GM12878 (cell line): Measurements from ENCODE around the gene LITAF. TPM values are rescaled to one million over a fixed set of nuclear protein-coding genes. Genes with fewer than 3 reads are reported as not detected.

ENCODE experiments used
- ATAC-seq: fragments of 200-7000 bp; cut with Tn5 transposase; 3 replicates; pipeline ENCODE4 v1.9.1; 2020; ENCODE audit warnings: mild to moderate bottlenecking, moderate library complexity
- BruUV-seq: library from RNA; stranded (reverse); fragments of 400-500 nt; replicated peaks from 2 replicates; lab custom pipeline; 2021; lab: Mats Ljungman, UMichigan
- CTCF ChIA-PET: fragments of 300-600 bp; sonication (Branson Sonifier 250); formaldehyde crosslinking; extraction: SDS; loops from one replicate; lab custom pipeline; 2021; ENCODE audit warnings: inconsistent platforms; lab: Yijun Ruan, JAX
- POLR2A ChIA-PET: fragments of 350-600 bp; formaldehyde crosslinking; extraction: SDS; loops from one replicate; lab custom pipeline; 2021; ENCODE audit warnings: inconsistent platforms; lab: Charles Lee
- RAD21 ChIA-PET: fragments of 300-600 bp; sonication (Branson Sonifier 250); formaldehyde crosslinking; loops from one replicate; lab custom pipeline; 2023; ENCODE audit warnings: antibody characterized with exemption; ENCODE audit not compliant: unreplicated experiment; lab: Charles Lee
- SMC1A ChIA-PET: fragments of 300-600 bp; sonication (Branson Sonifier 250); formaldehyde crosslinking; loops from one replicate; lab custom pipeline; 2023; ENCODE audit not compliant: unreplicated experiment, uncharacterized antibody; lab: Charles Lee
- DNase-seq: peaks from one replicate; pipeline ENCODE4 v3.0.0-alpha.2; 2011; ENCODE audit warnings: low read depth, low spot score
- FAIRE-seq: peaks from 3 replicates; lab custom pipeline; 2011; peaks lifted over from hg19 to GRCh38; lab: Jason Lieb, UNC
- H2AFZ ChIP-seq: 2 replicates; pipeline ENCODE4 v1.6.0; 2011; ENCODE audit warnings: low read depth, low read length, control low read depth; ENCODE audit not compliant: control insufficient read depth
- H3K27ac ChIP-seq: 2 replicates; pipeline ENCODE4 v1.5.1; 2011; ENCODE audit warnings: control low read depth; ENCODE audit not compliant: control insufficient read depth, insufficient read depth
- H3K27me3 ChIP-seq, 2 experiments: replicated peaks in 1 of 2; 2 replicates each; pipeline versions ENCODE4 v1.6.0 to v1.6.1; 2011; ENCODE audit warnings: low read length in 1 of 2; ENCODE audit not compliant: control insufficient read depth in 2 of 2, insufficient read depth in 2 of 2
- H3K36me3 ChIP-seq, 2 experiments: 2 replicates each; pipeline ENCODE4 v1.5.1; 2011; ENCODE audit warnings: low read length in 1 of 2; ENCODE audit not compliant: control insufficient read depth in 2 of 2, insufficient read depth in 2 of 2
- H3K4me1 ChIP-seq: 2 replicates; pipeline ENCODE4 v1.6.1; 2011; ENCODE audit warnings: mild to moderate bottlenecking, low read length, moderate library complexity, mixed read lengths; ENCODE audit not compliant: control insufficient read depth, insufficient read depth
- H3K4me2 ChIP-seq: 2 replicates; pipeline ENCODE4 v1.6.0; 2011; ENCODE audit warnings: control low read depth; ENCODE audit not compliant: control insufficient read depth, insufficient read depth
- H3K4me3 ChIP-seq: fragments of 200-600 bp; sonication (generic); 2 replicates; pipeline ENCODE4 v1.5.1; 2016
- H3K79me2 ChIP-seq: 2 replicates; pipeline ENCODE4 v1.6.0; 2011; ENCODE audit warnings: low read length; ENCODE audit not compliant: control insufficient read depth, insufficient read depth
- H3K9ac ChIP-seq: 2 replicates; pipeline ENCODE4 v1.8.0; 2011; ENCODE audit warnings: low read length, control low read depth, mixed read lengths; ENCODE audit not compliant: control insufficient read depth, insufficient read depth
- H3K9me3 ChIP-seq: replicated peaks from 3 replicates; pipeline ENCODE4 v1.5.1; 2011; ENCODE audit warnings: mild to moderate bottlenecking, low read length; ENCODE audit not compliant: control insufficient read depth, insufficient read depth
- H4K20me1 ChIP-seq: 2 replicates; pipeline ENCODE4 v1.6.0; 2011; ENCODE audit not compliant: control insufficient read depth, insufficient read depth
- BHLHE40 ChIP-seq, 2 experiments: fragments of 450-650 bp in 1 of 2; IDR thresholded peaks; 2 replicates each; pipeline ENCODE4 v1.6.1; 2011 to 2017; ENCODE audit warnings: low read depth in 2 of 2, borderline replicate concordance in 1 of 2, improper control_type of control experiment in 1 of 2, low read length in 1 of 2, mild to moderate bottlenecking in 1 of 2
- BRCA1 ChIP-seq: IDR thresholded peaks from 2 replicates; pipeline ENCODE4 v1.6.1; 2011; ENCODE audit warnings: low read depth, low read length, improper control_type of control experiment
- CEBPZ ChIP-seq: fragments of 150-350 bp; IDR thresholded peaks from 2 replicates; pipeline ENCODE4 v1.6.1; 2016; ENCODE audit warnings: low read depth, low read length
- LARP7 ChIP-seq: fragments of 450-650 bp; IDR thresholded peaks from 2 replicates; pipeline ENCODE4 v1.6.1; 2017; ENCODE audit warnings: mild to moderate bottlenecking
- MEF2B ChIP-seq: fragments of 450-650 bp; IDR thresholded peaks from 2 replicates; pipeline ENCODE4 v1.6.1; 2018; ENCODE audit warnings: mild to moderate bottlenecking, moderate library complexity; ENCODE audit not compliant: partially characterized antibody, poor library complexity, severe bottlenecking
- MTA3 ChIP-seq: IDR thresholded peaks from 2 replicates; pipeline ENCODE4 v1.6.1; 2012; ENCODE audit warnings: low read length, inconsistent platforms, borderline replicate concordance
- MYB ChIP-seq: fragments of 150-350 bp; IDR thresholded peaks from 2 replicates; pipeline ENCODE4 v1.6.1; 2014; ENCODE audit warnings: mild to moderate bottlenecking, low read depth, low read length, borderline replicate concordance
- NR2C1 ChIP-seq: fragments of 450-650 bp; IDR thresholded peaks from 2 replicates; pipeline ENCODE4 v1.6.1; 2017; ENCODE audit warnings: antibody characterized with exemption, mild to moderate bottlenecking, moderate library complexity
- POU2F2 ChIP-seq: IDR thresholded peaks from 3 replicates; pipeline ENCODE4 v1.6.1; 2011; ENCODE audit warnings: low read depth, mild to moderate bottlenecking, low read length, borderline replicate concordance
- RAD21 ChIP-seq: IDR thresholded peaks from 2 replicates; pipeline ENCODE4 v1.6.1; 2011; ENCODE audit warnings: mild to moderate bottlenecking, low read depth, low read length, moderate library complexity; ENCODE audit not compliant: insufficient read depth
- WRNIP1 ChIP-seq: IDR thresholded peaks from 2 replicates; pipeline ENCODE4 v1.6.1; 2011; ENCODE audit warnings: low read depth, low read length, improper control_type of control experiment, borderline replicate concordance
- ZNF207 ChIP-seq: fragments of 450-650 bp; IDR thresholded peaks from 2 replicates; pipeline ENCODE4 v1.6.1; 2014; ENCODE audit warnings: antibody characterized with exemption, mild to moderate bottlenecking, borderline replicate concordance
- WGBS: methylation state at CpG from one replicate; pipeline ENCODE4 v1.1.6; 2016; ENCODE audit warnings: low lambda C conversion rate; ENCODE audit not compliant: insufficient replicate concordance, insufficient coverage; ENCODE audit errors: missing lambda C conversion rate; 5-methylcytosine and 5-hydroxymethylcytosine counted together
- in situ Hi-C: fragments of 300-500 bp; cut with MboI; formaldehyde crosslinking; loops from 9 replicates; pipeline ENCODE4 v1.14.3; 2018; ENCODE audit warnings: mixed read lengths
- intact Hi-C: fragments of 100-400 bp; cut with micrococcal nuclease; formaldehyde crosslinking; loops from one replicate; pipeline ENCODE4 v1.14.2; 2022; ENCODE audit not compliant: unreplicated experiment
- polyA plus RNA-seq, 11 experiments: library from polyadenylated mRNA; depleted of rRNA in 4 of 11; unstranded in 6 of 11; stranded (reverse) in 5 of 11; fragments of >200 nt; fragmentation: Nextera tagmentation in 4 of 11; fragmentation: Illumina TruSeq in 1 of 11; extraction: Ambion mirVana in 4 of 11; extraction: Trizol in 1 of 11; gene quantifications; 1 replicate in 1 of 11; 2 replicates in 10 of 11; pipeline versions ENCODE4 v1.2.1 to v1.2.3, GENCODE V29; 2011 to 2016; ENCODE audit warnings: inconsistent platforms in 2 of 11, missing spikeins in 2 of 11, low read depth in 1 of 11
- total RNA-seq, 4 experiments: library from RNA; depleted of rRNA in 3 of 4; stranded (reverse); fragments of >200 nt in 3 of 4; fragmentation: Illumina TruSeq in 1 of 4; extraction: Trizol in 1 of 4; gene quantifications; 2 replicates each; pipeline versions ENCODE4 v1.2.1 to v1.2.3, GENCODE V29; 2013 to 2021
- TF ChIP-seq, protein P1 (sequence below): fragments of 450-650 bp; formaldehyde crosslinking; IDR thresholded peaks from 2 replicates; pipeline ENCODE4 v1.4.0; 2022; ENCODE audit warnings: mild to moderate bottlenecking, moderate library complexity
- TF ChIP-seq, protein P2 (sequence below): IDR thresholded peaks from 2 replicates; pipeline ENCODE4 v1.6.1; 2011; ENCODE audit warnings: borderline replicate concordance, low read depth, mild to moderate bottlenecking, moderate library complexity, low read length; ENCODE audit not compliant: insufficient read depth, poor library complexity, severe bottlenecking

Gene LITAF
- total and polyA plus RNA-seq, 10 of the 15 experiments (the other 5 are each of a cell fraction or from before 2014, with no cell fraction given), result 99.2 to 211 (median 147) TPM

GRCh38 chr16:11561454-11561805, 25.3 kb downstream of the LITAF start:
- peaks cover 8% of the 10 kb centered on the region for H3K4me1 ChIP-seq
- POLR2A ChIA-PET, result no interaction called here
- TF ChIP-seq BHLHE40 (IDR thresholded peaks at IDR 0.05; ENCODE audit: borderline replicate concordance in 1 of 2, low read depth in 2 of 2, low read length in 1 of 2), result no peak
- no peak for TF ChIP-seq MTA3
- TF ChIP-seq, protein P1, sequence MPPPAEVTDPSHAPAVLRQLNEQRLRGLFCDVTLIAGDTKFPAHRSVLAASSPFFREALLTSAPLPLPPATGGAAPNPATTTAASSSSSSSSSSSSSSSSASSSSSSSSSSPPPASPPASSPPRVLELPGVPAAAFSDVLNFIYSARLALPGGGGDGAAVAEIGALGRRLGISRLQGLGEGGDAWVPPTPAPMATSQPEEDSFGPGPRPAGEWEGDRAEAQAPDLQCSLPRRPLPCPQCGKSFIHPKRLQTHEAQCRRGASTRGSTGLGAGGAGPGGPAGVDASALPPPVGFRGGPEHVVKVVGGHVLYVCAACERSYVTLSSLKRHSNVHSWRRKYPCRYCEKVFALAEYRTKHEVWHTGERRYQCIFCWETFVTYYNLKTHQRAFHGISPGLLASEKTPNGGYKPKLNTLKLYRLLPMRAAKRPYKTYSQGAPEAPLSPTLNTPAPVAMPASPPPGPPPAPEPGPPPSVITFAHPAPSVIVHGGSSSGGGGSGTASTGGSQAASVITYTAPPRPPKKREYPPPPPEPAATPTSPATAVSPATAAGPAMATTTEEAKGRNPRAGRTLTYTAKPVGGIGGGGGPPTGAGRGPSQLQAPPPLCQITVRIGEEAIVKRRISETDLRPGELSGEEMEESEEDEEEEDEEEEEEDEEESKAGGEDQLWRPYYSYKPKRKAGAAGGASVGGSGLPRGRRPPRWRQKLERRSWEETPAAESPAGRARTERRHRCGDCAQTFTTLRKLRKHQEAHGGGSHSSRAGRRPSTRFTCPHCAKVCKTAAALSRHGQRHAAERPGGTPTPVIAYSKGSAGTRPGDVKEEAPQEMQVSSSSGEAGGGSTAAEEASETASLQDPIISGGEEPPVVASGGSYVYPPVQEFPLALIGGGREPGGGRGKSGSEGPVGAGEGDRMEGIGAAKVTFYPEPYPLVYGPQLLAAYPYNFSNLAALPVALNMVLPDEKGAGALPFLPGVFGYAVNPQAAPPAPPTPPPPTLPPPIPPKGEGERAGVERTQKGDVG (CRISPR knock-in tag), result no peak
- TF ChIP-seq CEBPZ, result no peak
- no peak for TF ChIP-seq LARP7
- no peak for TF ChIP-seq RAD21
- TF ChIP-seq POU2F2, result no peak
- no peak for TF ChIP-seq BRCA1
- no peak for TF ChIP-seq MYB
- no peak for TF ChIP-seq WRNIP1
- TF ChIP-seq NR2C1, result no peak
- TF ChIP-seq, protein P2, sequence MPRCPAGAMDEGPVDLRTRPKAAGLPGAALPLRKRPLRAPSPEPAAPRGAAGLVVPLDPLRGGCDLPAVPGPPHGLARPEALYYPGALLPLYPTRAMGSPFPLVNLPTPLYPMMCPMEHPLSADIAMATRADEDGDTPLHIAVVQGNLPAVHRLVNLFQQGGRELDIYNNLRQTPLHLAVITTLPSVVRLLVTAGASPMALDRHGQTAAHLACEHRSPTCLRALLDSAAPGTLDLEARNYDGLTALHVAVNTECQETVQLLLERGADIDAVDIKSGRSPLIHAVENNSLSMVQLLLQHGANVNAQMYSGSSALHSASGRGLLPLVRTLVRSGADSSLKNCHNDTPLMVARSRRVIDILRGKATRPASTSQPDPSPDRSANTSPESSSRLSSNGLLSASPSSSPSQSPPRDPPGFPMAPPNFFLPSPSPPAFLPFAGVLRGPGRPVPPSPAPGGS, result no peak
- TF ChIP-seq MEF2B, result no peak
- TF ChIP-seq ZNF207, result no peak

More at GRCh38 chr16:11561454-11561805, 25.3 kb downstream of the LITAF start:
- no peak overlapping the region for H2AFZ ChIP-seq
- ChIA-PET RAD21 (interaction anchor here (0.8 kb wide), 1 partner anchor 98 kb away, joined by 3 read pairs; no protein-coding TSS in a partner anchor), SMC1A (no interaction called here), CTCF (interaction anchor here (0.5 kb wide), 1 partner anchor 84 kb away, joined by 4 read pairs; no protein-coding TSS in a partner anchor)
- BruUV-seq, result no TSS peak
- no peaks in the 10 kb centered on the region for H3K27me3 ChIP-seq
- H3K36me3 ChIP-seq, result peaks cover 8 to 18% of the 10 kb centered on the region in 2 experiments; a peak in 3 of 4 replicates
- ATAC-seq, result no peak
- peaks cover 57% of the 10 kb centered on the region for H3K79me2 ChIP-seq
- intact Hi-C loops, result no loop called here
- FAIRE-seq, result no peak
- H4K20me1 ChIP-seq, result peaks cover 6% of the 10 kb centered on the region; the same call in 1 of the 2 replicates
- no peak for DNase-seq
- H3K4me3 ChIP-seq, result no peak overlapping the region
- in situ Hi-C loops, result no loop called here
- H3K9me3 ChIP-seq, result peaks cover 5% of the 10 kb centered on the region; the same call in 2 of the 3 replicates
- H3K4me2 ChIP-seq, result no peak overlapping the region
- WGBS, result 97% methylated on average over 4 of the region's 4 CpGs
- no peak overlapping the region for H3K9ac ChIP-seq
- no peak overlapping the region for H3K27ac ChIP-seq
